GM12865 (cell line): ENCODE measurements around the gene DTNB.

Experiments
- DNase-seq: peaks from one replicate; pipeline ENCODE4 v3.0.0; 2010; ENCODE audit warnings: low read depth
- H3K4me3 ChIP-seq: 2 replicates; pipeline ENCODE4 v1.5.1; 2011; ENCODE audit warnings: mild to moderate bottlenecking, low read depth, low read length, control low read depth
- TF ChIP-seq, protein P1 (sequence below): IDR thresholded peaks from 2 replicates; pipeline ENCODE4 v1.5.1; 2011; ENCODE audit warnings: low read length, control low read depth, low read depth, inconsistent platforms; ENCODE audit not compliant: insufficient read depth; ENCODE audit errors: missing control alignments

Gene DTNB

DNA sequence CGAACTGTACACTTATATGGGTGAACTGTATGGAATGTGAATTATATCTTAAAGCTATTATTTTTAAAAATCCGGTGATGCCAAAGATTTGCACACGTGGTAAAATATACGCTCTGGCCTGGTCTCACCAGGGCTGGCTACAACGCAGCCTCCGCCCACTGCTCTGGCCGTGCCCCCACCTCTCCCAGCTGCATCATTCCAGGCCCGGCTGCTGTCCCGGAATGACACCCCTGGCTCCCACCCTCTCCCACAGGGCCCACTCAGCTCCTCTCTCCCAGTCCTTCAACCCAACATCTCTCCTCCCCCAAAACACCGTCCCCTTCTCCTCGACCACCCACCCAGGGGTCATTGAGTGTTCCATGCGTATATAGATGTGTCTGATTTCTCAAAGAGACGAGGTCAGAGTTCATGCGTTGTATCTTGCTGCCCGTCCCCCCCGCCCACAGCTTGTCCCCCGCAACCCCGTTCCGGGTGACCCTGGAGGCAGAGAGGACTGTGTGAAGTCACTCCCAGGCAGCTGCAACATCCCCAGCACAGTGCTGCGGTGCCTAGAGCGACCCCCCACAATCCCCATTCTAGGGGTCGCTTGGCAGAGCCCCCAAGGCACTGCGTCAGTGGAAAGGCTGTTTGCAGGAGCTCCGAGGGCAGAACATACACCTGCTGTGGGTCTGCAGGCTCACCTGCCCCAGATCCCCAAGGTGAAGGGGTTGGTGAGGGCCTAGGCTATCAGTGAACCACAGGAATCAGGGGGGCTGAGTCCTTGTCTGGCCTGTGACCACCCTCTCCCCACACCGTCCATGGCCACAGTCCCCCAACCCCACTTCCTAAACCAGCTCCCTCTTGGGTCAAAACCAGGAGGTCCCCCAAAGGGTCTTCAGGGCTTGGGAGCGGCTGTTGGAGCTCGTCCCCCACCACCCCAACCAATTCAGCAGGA, 345.0 kb downstream of the DTNB start:
- H3K4me3 ChIP-seq: no peak overlapping the region
- TF ChIP-seq, protein P1, sequence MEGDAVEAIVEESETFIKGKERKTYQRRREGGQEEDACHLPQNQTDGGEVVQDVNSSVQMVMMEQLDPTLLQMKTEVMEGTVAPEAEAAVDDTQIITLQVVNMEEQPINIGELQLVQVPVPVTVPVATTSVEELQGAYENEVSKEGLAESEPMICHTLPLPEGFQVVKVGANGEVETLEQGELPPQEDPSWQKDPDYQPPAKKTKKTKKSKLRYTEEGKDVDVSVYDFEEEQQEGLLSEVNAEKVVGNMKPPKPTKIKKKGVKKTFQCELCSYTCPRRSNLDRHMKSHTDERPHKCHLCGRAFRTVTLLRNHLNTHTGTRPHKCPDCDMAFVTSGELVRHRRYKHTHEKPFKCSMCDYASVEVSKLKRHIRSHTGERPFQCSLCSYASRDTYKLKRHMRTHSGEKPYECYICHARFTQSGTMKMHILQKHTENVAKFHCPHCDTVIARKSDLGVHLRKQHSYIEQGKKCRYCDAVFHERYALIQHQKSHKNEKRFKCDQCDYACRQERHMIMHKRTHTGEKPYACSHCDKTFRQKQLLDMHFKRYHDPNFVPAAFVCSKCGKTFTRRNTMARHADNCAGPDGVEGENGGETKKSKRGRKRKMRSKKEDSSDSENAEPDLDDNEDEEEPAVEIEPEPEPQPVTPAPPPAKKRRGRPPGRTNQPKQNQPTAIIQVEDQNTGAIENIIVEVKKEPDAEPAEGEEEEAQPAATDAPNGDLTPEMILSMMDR: no peak
- DNase-seq: no peak
